ENCODE measurements around the gene DAAM2.

GRCh38 chr6:39840781-39841180, 48.6 kb downstream of the DAAM2 start:
- TF ChIP-seq CTCF (IDR thresholded peaks at IDR 0.05) (no peak), POLR2A (IDR thresholded peaks at IDR 0.05) (no peak)

Measured in right lobe of liver (tissue), 4 donors.